HG03457 (cell line): ENCODE results near the gene BACH2.

Experiments
- ATAC-seq: cut with Tn5 transposase; IDR thresholded peaks from one replicate; pipeline ENCODE4 v1.9.1; 2021; ENCODE audit warnings: moderate number of reproducible peaks; ENCODE audit not compliant: unreplicated experiment

BACH2 gene

GRCh38 chr6:90162648-90163387, 133.8 kb downstream of the BACH2 start:
- no peak for ATAC-seq

- no peak for ATAC-seq
Measured at GRCh38 chr6:90160013-90160412, 136.6 kb downstream of the BACH2 start.

GRCh38 chr6:90159452-90159851, 137.2 kb downstream of the BACH2 start:
- ATAC-seq = no peak

GRCh38 chr6:90158936-90159335, 137.7 kb downstream of the BACH2 start:
- no peak for ATAC-seq

- ATAC-seq = no peak
Measured at GRCh38 chr6:90157441-90157840, 139.2 kb downstream of the BACH2 start.

GRCh38 chr6:90156861-90157260, 139.8 kb downstream of the BACH2 start:
- no peak for ATAC-seq

- no peak for ATAC-seq
Measured at GRCh38 chr6:90154755-90155470, 141.7 kb downstream of the BACH2 start.

GRCh38 chr6:90151576-90152422, 144.8 kb downstream of the BACH2 start:
- ATAC-seq = no peak

- no peak for ATAC-seq
Measured at GRCh38 chr6:90149280-90149679, 147.4 kb downstream of the BACH2 start.

- ATAC-seq = no peak
Measured at GRCh38 chr6:90148867-90149266, 147.8 kb downstream of the BACH2 start.

GRCh38 chr6:90146921-90147649, 149.6 kb downstream of the BACH2 start:
- ATAC-seq = no peak

- ATAC-seq = no peak
Measured at GRCh38 chr6:90146024-90146423, 150.6 kb downstream of the BACH2 start.

GRCh38 chr6:90144928-90145555, 151.6 kb downstream of the BACH2 start:
- ATAC-seq = no peak

GRCh38 chr6:90144396-90144795, 152.2 kb downstream of the BACH2 start:
- ATAC-seq = no peak

GRCh38 chr6:90140683-90141082, 156.0 kb downstream of the BACH2 start:
- no peak for ATAC-seq

- ATAC-seq = no peak
Measured at GRCh38 chr6:90139272-90139817, 157.3 kb downstream of the BACH2 start.

- ATAC-seq = no peak
Measured at GRCh38 chr6:90136837-90137568, 159.6 kb downstream of the BACH2 start.

GRCh38 chr6:90136176-90136575, 160.5 kb downstream of the BACH2 start:
- ATAC-seq = no peak

- no peak for ATAC-seq
Measured at GRCh38 chr6:90135667-90136066, 161.0 kb downstream of the BACH2 start.
